ENCODE measurements around the gene PIEZO2. TPM values are rescaled to one million over a fixed set of nuclear protein-coding genes. Genes with fewer than 3 reads are reported as not detected.

PIEZO2 gene
- total and polyA plus RNA-seq, 4 donors: 2.6 to 233 (median 18.8) TPM

GRCh38 chr18:10842371-10842770 is 307.0 kb downstream of the PIEZO2 start:
- Histone ChIP-seq H3K27me3 (ENCODE audit: control insufficient read depth in 3 of 3, insufficient read depth in 3 of 3, low read length in 2 of 3) (no peaks in the 10 kb centered on the region), H3K27ac (ENCODE audit: low read depth in 1 of 2, low read length in 1 of 2) (no peak overlapping the region), H3K9ac (ENCODE audit: insufficient read depth in 1 of 2, low read length in 2 of 2) (no peak overlapping the region), H3K4me3 (no peak overlapping the region), H3K9me3 (ENCODE audit: control insufficient read depth in 4 of 4, insufficient read depth in 3 of 4, low read length in 3 of 4) (no peaks in the 10 kb centered on the region), H3K36me3 (ENCODE audit: control insufficient read depth in 4 of 4, insufficient read depth in 4 of 4, low read length in 4 of 4) (peaks cover 0 to 13% (median 4%) of the 10 kb centered on the region in 4 donors), H3K4me1 (ENCODE audit: control insufficient read depth in 5 of 5, insufficient read depth in 5 of 5, low read length in 5 of 5) (peaks cover 0 to 61% (median 8%) of the 10 kb centered on the region in 5 donors)
- no peak for TF ChIP-seq CTCF (IDR thresholded peaks at IDR 0.05; ENCODE audit: control extremely low read depth, extremely low read depth)
- DNase-seq (peak in 2 of 3 donors; percentile 51 to 81), ATAC-seq (ENCODE audit: insufficient read depth, low FRiP score) (no peak)
- 66 to 68% methylated on average over 4 of the region's 4 CpGs for WGBS, 2 donors

- ATAC-seq (ENCODE audit: insufficient read depth, low FRiP score): peak; percentile 32
- no peak overlapping the region for H3K4me3 ChIP-seq
- TF ChIP-seq CTCF (IDR thresholded peaks at IDR 0.05; ENCODE audit: control extremely low read depth, extremely low read depth): no peak
- no peak overlapping the region for H3K27ac ChIP-seq (ENCODE audit: low read depth in 1 of 2, low read length in 1 of 2)
- no peak overlapping the region for H3K9ac ChIP-seq (ENCODE audit: insufficient read depth in 1 of 2, low read length in 2 of 2)
- H3K4me1 ChIP-seq (ENCODE audit: control insufficient read depth in 5 of 5, insufficient read depth in 5 of 5, low read length in 5 of 5): peaks cover 0 to 64% (median 6%) of the 10 kb centered on the region in 5 donors
- peaks cover 0 to 2% (median 0%) of the 10 kb centered on the region in 4 donors for H3K9me3 ChIP-seq (ENCODE audit: control insufficient read depth in 4 of 4, insufficient read depth in 3 of 4, low read length in 3 of 4)
- H3K36me3 ChIP-seq (ENCODE audit: control insufficient read depth in 4 of 4, insufficient read depth in 4 of 4, low read length in 4 of 4): peaks cover 0 to 17% (median 8%) of the 10 kb centered on the region in 4 donors
- peak; percentile 78 to 97 (median 94) for DNase-seq
- no peaks in the 10 kb centered on the region for H3K27me3 ChIP-seq (ENCODE audit: control insufficient read depth in 3 of 3, insufficient read depth in 3 of 3, low read length in 2 of 3)
These were observed 308.2 kb downstream of the PIEZO2 start for GRCh38 chr18:10841203-10841602.

GRCh38 chr18:10840743-10841142 is 308.6 kb downstream of the PIEZO2 start:
- no peak overlapping the region for H3K4me3 ChIP-seq
- no peak overlapping the region for H3K9ac ChIP-seq (ENCODE audit: insufficient read depth in 1 of 2, low read length in 2 of 2)
- DNase-seq: peak; percentile 68 to 97 (median 95)
- H3K27ac ChIP-seq (ENCODE audit: low read depth in 1 of 2, low read length in 1 of 2): no peak overlapping the region
- no peak for TF ChIP-seq CTCF (IDR thresholded peaks at IDR 0.05; ENCODE audit: control extremely low read depth, extremely low read depth)
- peaks cover 0 to 67% (median 7%) of the 10 kb centered on the region in 5 donors for H3K4me1 ChIP-seq (ENCODE audit: control insufficient read depth in 5 of 5, insufficient read depth in 5 of 5, low read length in 5 of 5)
- H3K9me3 ChIP-seq (ENCODE audit: control insufficient read depth in 4 of 4, insufficient read depth in 3 of 4, low read length in 3 of 4): peaks cover 0 to 2% (median 0%) of the 10 kb centered on the region in 4 donors
- ATAC-seq (ENCODE audit: insufficient read depth, low FRiP score): no peak
- H3K27me3 ChIP-seq (ENCODE audit: control insufficient read depth in 3 of 3, insufficient read depth in 3 of 3, low read length in 2 of 3): no peaks in the 10 kb centered on the region
- H3K36me3 ChIP-seq (ENCODE audit: control insufficient read depth in 4 of 4, insufficient read depth in 4 of 4, low read length in 4 of 4): peaks cover 0 to 18% (median 8%) of the 10 kb centered on the region in 4 donors
- WGBS, 2 donors: 20 to 24% methylated on average over 2 of the region's 2 CpGs

DNA sequence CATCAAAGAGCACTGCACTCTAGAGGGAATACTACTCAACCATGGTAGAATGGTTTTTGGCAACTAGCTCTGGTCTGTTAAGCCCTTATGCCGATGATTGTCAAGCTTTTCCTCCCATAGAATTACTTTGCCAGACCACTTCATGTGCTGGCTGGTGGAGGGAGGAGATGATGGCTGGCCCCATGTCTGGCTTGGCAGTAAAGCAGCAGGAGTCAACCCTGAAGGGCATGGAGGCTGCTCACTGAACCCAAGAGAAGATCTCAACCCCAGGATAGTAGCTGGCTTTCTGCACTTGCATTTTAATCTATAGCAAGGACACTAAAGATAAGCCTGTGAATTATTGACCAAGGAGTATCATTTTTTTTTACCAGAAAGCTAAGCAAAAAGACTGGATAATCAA is 309.9 kb downstream of the PIEZO2 start:
- H3K27me3 ChIP-seq (ENCODE audit: control insufficient read depth in 3 of 3, insufficient read depth in 3 of 3, low read length in 2 of 3): no peaks in the 10 kb centered on the region
- peaks cover 0 to 78% (median 11%) of the 10 kb centered on the region in 5 donors for H3K4me1 ChIP-seq (ENCODE audit: control insufficient read depth in 5 of 5, insufficient read depth in 5 of 5, low read length in 5 of 5)
- peak overlapping the region in 1 of 2 donors; percentile 45 for H3K27ac ChIP-seq (ENCODE audit: low read depth in 1 of 2, low read length in 1 of 2)
- no peak overlapping the region for H3K9ac ChIP-seq (ENCODE audit: insufficient read depth in 1 of 2, low read length in 2 of 2)
- DNase-seq (no peak), ATAC-seq (ENCODE audit: insufficient read depth, low FRiP score) (no peak)
- peaks cover 0 to 2% (median 0%) of the 10 kb centered on the region in 4 donors for H3K9me3 ChIP-seq (ENCODE audit: control insufficient read depth in 4 of 4, insufficient read depth in 3 of 4, low read length in 3 of 4)
- TF ChIP-seq CTCF (IDR thresholded peaks at IDR 0.05; ENCODE audit: control extremely low read depth, extremely low read depth): no peak
- no peak overlapping the region for H3K4me3 ChIP-seq
- 89 to 91% methylated on average over 1 of the region's 1 CpG for WGBS, 2 donors
- peaks cover 0 to 18% (median 8%) of the 10 kb centered on the region in 4 donors for H3K36me3 ChIP-seq (ENCODE audit: control insufficient read depth in 4 of 4, insufficient read depth in 4 of 4, low read length in 4 of 4)
